GM19324 (cell line): ENCODE results near the gene ARHGEF33.

Experiments used
- ATAC-seq: cut with Tn5 transposase; IDR thresholded peaks from one replicate; pipeline ENCODE4 v1.9.1; 2021; ENCODE audit warnings: mild to moderate bottlenecking, moderate library complexity; ENCODE audit not compliant: unreplicated experiment, low FRiP score

Gene ARHGEF33

GRCh38 chr2:39007875-39008504, 118.3 kb downstream of the ARHGEF33 start:
- no peak for ATAC-seq

GRCh38 chr2:39008665-39009064, 119.0 kb downstream of the ARHGEF33 start:
- no peak for ATAC-seq

- no peak for ATAC-seq
Observed at GRCh38 chr2:39013871-39014270, 124.2 kb downstream of the ARHGEF33 start.

GRCh38 chr2:39015424-39015823, 125.7 kb downstream of the ARHGEF33 start:
- no peak for ATAC-seq

DNA sequence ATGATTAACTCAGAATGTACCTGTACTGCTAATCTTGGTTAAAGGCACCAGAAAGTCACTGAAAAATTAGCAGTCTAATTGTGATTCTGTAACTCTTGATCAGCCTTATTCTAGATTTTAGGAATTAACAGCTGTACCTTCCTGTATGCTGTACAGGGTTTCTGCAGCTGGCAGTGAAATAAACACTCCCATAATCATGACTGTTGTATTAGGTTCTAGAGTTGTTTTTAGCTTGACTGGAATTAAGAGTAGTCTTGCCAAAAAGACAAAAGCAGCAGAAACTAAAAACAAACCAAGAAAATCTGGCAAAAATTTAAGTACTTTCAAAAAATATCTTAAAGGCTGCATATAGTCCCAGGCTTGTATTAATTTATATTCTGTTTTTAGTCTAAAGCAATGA, 127.7 kb downstream of the ARHGEF33 start:
- no peak for ATAC-seq

- ATAC-seq, result no peak
Observed at GRCh38 chr2:39018638-39019037, 129.0 kb downstream of the ARHGEF33 start.

GRCh38 chr2:39020383-39020782, 130.7 kb downstream of the ARHGEF33 start:
- ATAC-seq, result no peak

GRCh38 chr2:39022642-39023235, 133.1 kb downstream of the ARHGEF33 start:
- no peak for ATAC-seq

GRCh38 chr2:39023649-39024048, 134.0 kb downstream of the ARHGEF33 start:
- ATAC-seq, result no peak

DNA sequence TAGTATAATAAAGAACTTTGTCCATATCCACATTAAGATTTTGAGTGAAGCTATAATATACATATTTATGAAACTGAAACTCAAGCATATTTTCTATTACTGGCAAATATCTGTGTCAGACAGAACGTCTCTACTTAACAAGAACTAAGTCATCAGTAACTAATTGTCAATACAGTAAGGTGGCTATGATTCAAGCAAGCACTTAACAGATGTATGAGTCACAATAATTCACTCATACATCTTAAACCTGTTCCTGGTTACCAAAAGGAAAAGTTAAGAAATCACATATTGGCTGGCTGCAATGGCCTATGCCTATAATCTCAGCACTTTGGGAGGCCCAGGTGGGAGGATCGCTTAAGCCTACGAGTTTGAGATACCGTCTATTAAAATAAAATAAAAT, 135.2 kb downstream of the ARHGEF33 start:
- ATAC-seq, result no peak
